Naive B cell (primary cell): ENCODE measurements around the gene JADE2. TPM values are rescaled to one million over a fixed set of nuclear protein-coding genes. Genes with fewer than 3 reads are reported as not detected.
A peak's percentile ranks its signal among the peaks of the same experiment; 100 is the strongest.

Experiments
- ATAC-seq, 2 donors: fragments of 150-1000 bp; cut with Tn5 transposase; 2 replicates each; pipeline ENCODE4 v1.10.0; 2021; ENCODE audit warnings: low read depth in 2 of 2, mild to moderate bottlenecking in 2 of 2, moderate library complexity in 2 of 2
- DNase-seq: peaks from one replicate; pipeline ENCODE4 v3.0.0; 2022
- H3K27ac Mint-ChIP-seq, 6 donors: one replicate each; pipeline ENCODE4 v1.8.0; 2020 to 2022; ENCODE audit warnings: mild to moderate bottlenecking in 6 of 6, mixed read lengths in 6 of 6, moderate library complexity in 5 of 6, inconsistent platforms in 2 of 6
- H3K27me3 Mint-ChIP-seq, 3 donors: one replicate each; pipeline ENCODE4 v1.8.0; 2021 to 2022; ENCODE audit warnings: mixed read lengths in 3 of 3, mild to moderate bottlenecking in 1 of 3
- H3K36me3 Mint-ChIP-seq, 2 donors: one replicate each; pipeline ENCODE4 v1.8.0; 2020 to 2022; ENCODE audit warnings: mixed read lengths in 2 of 2, inconsistent platforms in 1 of 2, mild to moderate bottlenecking in 1 of 2
- H3K4me1 Mint-ChIP-seq, 3 donors: one replicate each; pipeline ENCODE4 v1.8.0; 2020 to 2022; ENCODE audit warnings: mixed read lengths in 3 of 3, inconsistent platforms in 1 of 3, mild to moderate bottlenecking in 1 of 3, moderate library complexity in 1 of 3
- H3K4me3 Mint-ChIP-seq, 8 donors: one replicate each; pipeline ENCODE4 v1.8.0; 2020 to 2022; ENCODE audit warnings: mild to moderate bottlenecking in 8 of 8, mixed read lengths in 8 of 8, moderate library complexity in 8 of 8, inconsistent platforms in 2 of 8
- H3K9me3 Mint-ChIP-seq, 7 donors: one replicate each; pipeline ENCODE4 v1.8.0; 2020 to 2022; ENCODE audit warnings: mixed read lengths in 7 of 7, mild to moderate bottlenecking in 5 of 7, inconsistent platforms in 2 of 7, moderate library complexity in 1 of 7
- polyA plus RNA-seq, 6 donors: library from polyadenylated mRNA; unstranded; fragments of 300-500 nt; fragmentation: Illumina TruSeq; gene quantifications; one replicate each; pipeline ENCODE4 v1.2.3, GENCODE V29; 2021; ENCODE audit warnings: low read depth in 6 of 6

JADE2 gene
- polyA plus RNA-seq, 6 donors from 2014 or later, result 7.1 to 47.1 (median 27.1) TPM

- Mint-ChIP-seq H3K36me3 (peaks cover 0 to 8% of the 10 kb centered on the region in 2 donors), H3K4me3 (peak overlapping the region in 6 of 8 donors; percentile 22 to 100 (median 97)), H3K27ac (peak overlapping the region in 3 of 6 donors; percentile 74 to 98 (median 75)), H3K27me3 (no peaks in the 10 kb centered on the region), H3K4me1 (peaks cover 30 to 71% (median 70%) of the 10 kb centered on the region in 3 donors), H3K9me3 (no peaks in the 10 kb centered on the region)
- DNase-seq, result no peak
- no peak for ATAC-seq
Observed at GRCh38 chr5:134529460-134529859, 4.0 kb downstream of the JADE2 start.

- Mint-ChIP-seq H3K4me1 (peaks cover 41 to 80% (median 78%) of the 10 kb centered on the region in 3 donors), H3K27me3 (no peaks in the 10 kb centered on the region), H3K36me3 (peaks cover 0 to 8% of the 10 kb centered on the region in 2 donors), H3K4me3 (peak overlapping the region in 3 of 8 donors; percentile 25 to 100 (median 44)), H3K9me3 (no peaks in the 10 kb centered on the region), H3K27ac (peak overlapping the region in 4 of 6 donors; percentile 44 to 87 (median 82))
- ATAC-seq (no peak), DNase-seq (no peak)
Observed at GRCh38 chr5:134530301-134531077, 5.0 kb downstream of the JADE2 start.

- Mint-ChIP-seq H3K27ac (peak overlapping the region in 3 of 6 donors; percentile 29 to 66 (median 52)), H3K27me3 (no peaks in the 10 kb centered on the region), H3K36me3 (peaks cover 5 to 10% of the 10 kb centered on the region in 2 donors), H3K9me3 (no peaks in the 10 kb centered on the region), H3K4me1 (peaks cover 54 to 94% (median 90%) of the 10 kb centered on the region in 3 donors), H3K4me3 (peak overlapping the region in 1 of 8 donors; percentile 8)
- ATAC-seq (no peak), DNase-seq (no peak)
Observed at GRCh38 chr5:134533115-134533815, 7.8 kb downstream of the JADE2 start.

- Mint-ChIP-seq H3K4me1 (peaks cover 55 to 91% (median 84%) of the 10 kb centered on the region in 3 donors), H3K9me3 (no peaks in the 10 kb centered on the region), H3K4me3 (peak overlapping the region in 1 of 8 donors; percentile 33), H3K27me3 (no peaks in the 10 kb centered on the region), H3K36me3 (peaks cover 9 to 10% of the 10 kb centered on the region in 2 donors), H3K27ac (peak overlapping the region in 4 of 6 donors; percentile 52 to 86 (median 67))
- DNase-seq (no peak), ATAC-seq (no peak)
Observed at GRCh38 chr5:134534058-134534725, 8.7 kb downstream of the JADE2 start.

GRCh38 chr5:134534726-134535110 lies 9.2 kb downstream of the JADE2 start:
- Mint-ChIP-seq H3K36me3 (peaks cover 9 to 10% of the 10 kb centered on the region in 2 donors), H3K9me3 (no peaks in the 10 kb centered on the region), H3K27ac (peak overlapping the region in 4 of 6 donors; percentile 27 to 66 (median 58)), H3K27me3 (no peaks in the 10 kb centered on the region), H3K4me3 (peak overlapping the region in 2 of 8 donors; percentile 40 to 49), H3K4me1 (peaks cover 55 to 89% (median 83%) of the 10 kb centered on the region in 3 donors)
- ATAC-seq, result no peak
- no peak for DNase-seq

GRCh38 chr5:134536876-134537275 lies 11.4 kb downstream of the JADE2 start:
- ATAC-seq (no peak), DNase-seq (no peak)
- Mint-ChIP-seq H3K27ac (peak overlapping the region; percentile 15 to 89 (median 68)), H3K27me3 (no peaks in the 10 kb centered on the region), H3K36me3 (peaks cover 9 to 10% of the 10 kb centered on the region in 2 donors), H3K9me3 (no peaks in the 10 kb centered on the region), H3K4me3 (peak overlapping the region in 1 of 8 donors; percentile 47), H3K4me1 (peaks cover 60 to 90% (median 86%) of the 10 kb centered on the region in 3 donors)

GRCh38 chr5:134537297-134537696 lies 11.8 kb downstream of the JADE2 start:
- peaks cover 58 to 90% (median 83%) of the 10 kb centered on the region in 3 donors for H3K4me1 Mint-ChIP-seq
- H3K4me3 Mint-ChIP-seq, result no peak overlapping the region
- no peaks in the 10 kb centered on the region for H3K27me3 Mint-ChIP-seq
- peak overlapping the region in 5 of 6 donors; percentile 15 to 76 (median 66) for H3K27ac Mint-ChIP-seq
- no peaks in the 10 kb centered on the region for H3K9me3 Mint-ChIP-seq
- ATAC-seq, result no peak
- H3K36me3 Mint-ChIP-seq, result peaks cover 9 to 10% of the 10 kb centered on the region in 2 donors
- DNase-seq, result no peak

GRCh38 chr5:134538296-134538695 lies 12.8 kb downstream of the JADE2 start:
- H3K27me3 Mint-ChIP-seq, result no peaks in the 10 kb centered on the region
- H3K27ac Mint-ChIP-seq, result peak overlapping the region in 5 of 6 donors; percentile 73 to 98 (median 91)
- H3K36me3 Mint-ChIP-seq, result peaks cover 9 to 10% of the 10 kb centered on the region in 2 donors
- peak overlapping the region in 2 of 8 donors; percentile 26 to 54 for H3K4me3 Mint-ChIP-seq
- H3K9me3 Mint-ChIP-seq, result no peaks in the 10 kb centered on the region
- peaks cover 54 to 90% (median 75%) of the 10 kb centered on the region in 3 donors for H3K4me1 Mint-ChIP-seq
- DNase-seq, result no peak
- no peak for ATAC-seq

- H3K4me1 Mint-ChIP-seq, result peaks cover 60 to 90% (median 75%) of the 10 kb centered on the region in 3 donors
- no peak for ATAC-seq
- no peaks in the 10 kb centered on the region for H3K27me3 Mint-ChIP-seq
- no peak for DNase-seq
- H3K36me3 Mint-ChIP-seq, result peaks cover 9 to 10% of the 10 kb centered on the region in 2 donors
- peak overlapping the region in 3 of 6 donors; percentile 94 to 99 (median 98) for H3K27ac Mint-ChIP-seq
- no peaks in the 10 kb centered on the region for H3K9me3 Mint-ChIP-seq
- no peak overlapping the region for H3K4me3 Mint-ChIP-seq
Observed at GRCh38 chr5:134539732-134540131, 14.3 kb downstream of the JADE2 start.

GRCh38 chr5:134540747-134541733 lies 15.6 kb downstream of the JADE2 start:
- peak overlapping the region; percentile 31 to 82 (median 66) for H3K4me3 Mint-ChIP-seq
- peak; percentile 54 for DNase-seq
- peaks cover 8 to 9% of the 10 kb centered on the region in 2 donors for H3K36me3 Mint-ChIP-seq
- H3K9me3 Mint-ChIP-seq, result no peaks in the 10 kb centered on the region
- peak overlapping the region; percentile 88 to 99 (median 96) for H3K27ac Mint-ChIP-seq
- H3K4me1 Mint-ChIP-seq, result peaks cover 55 to 90% (median 70%) of the 10 kb centered on the region in 3 donors
- peak; percentile 59 to 60 for ATAC-seq
- no peaks in the 10 kb centered on the region for H3K27me3 Mint-ChIP-seq

- Mint-ChIP-seq H3K27ac (peak overlapping the region; percentile 51 to 99 (median 95)), H3K27me3 (no peaks in the 10 kb centered on the region), H3K4me3 (peak overlapping the region in 7 of 8 donors; percentile 9 to 82 (median 56)), H3K36me3 (peaks cover 0 to 9% of the 10 kb centered on the region in 2 donors), H3K9me3 (no peaks in the 10 kb centered on the region), H3K4me1 (peaks cover 50 to 87% (median 62%) of the 10 kb centered on the region in 3 donors)
- no peak for DNase-seq
- no peak for ATAC-seq
Observed at GRCh38 chr5:134541736-134542376, 16.4 kb downstream of the JADE2 start.
